ENCODE data around the gene TMCC1.
"Not testable (repeated sequence)": the region's sequence is repeated elsewhere in the genome, so short reads cannot be mapped to it uniquely, and the experiment has no call there.

TMCC1 gene

GRCh38 chr3:129758306-129758705 is 135.2 kb downstream of the TMCC1 start:
- DNase-seq: no peak
- TF ChIP-seq GATA1 (IDR thresholded peaks at IDR 0.05; ENCODE audit: low read depth, low read length): no peak
- TF ChIP-seq POLR2A (IDR thresholded peaks at IDR 0.05; ENCODE audit: low read length): no peak

GRCh38 chr3:129756871-129757270 is 136.6 kb downstream of the TMCC1 start:
- TF ChIP-seq POLR2A (IDR thresholded peaks at IDR 0.05; ENCODE audit: low read length): no peak
- TF ChIP-seq GATA1 (IDR thresholded peaks at IDR 0.05; ENCODE audit: low read depth, low read length): no peak
- no peak for DNase-seq

- not testable (repeated sequence) for DNase-seq
Observed at GRCh38 chr3:129751105-129751504, 142.4 kb downstream of the TMCC1 start.

- TF ChIP-seq POLR2A (IDR thresholded peaks at IDR 0.05; ENCODE audit: low read length) (no peak), GATA1 (IDR thresholded peaks at IDR 0.05; ENCODE audit: low read depth, low read length) (no peak)
- DNase-seq: no peak
Observed at GRCh38 chr3:129749692-129750091, 143.8 kb downstream of the TMCC1 start.

GRCh38 chr3:129747992-129748391 is 145.5 kb downstream of the TMCC1 start:
- no peak for TF ChIP-seq POLR2A (IDR thresholded peaks at IDR 0.05; ENCODE audit: low read length)
- no peak for TF ChIP-seq GATA1 (IDR thresholded peaks at IDR 0.05; ENCODE audit: low read depth, low read length)
- DNase-seq: no peak

- DNase-seq: no peak
- TF ChIP-seq POLR2A (IDR thresholded peaks at IDR 0.05; ENCODE audit: low read length): no peak
- TF ChIP-seq GATA1 (IDR thresholded peaks at IDR 0.05; ENCODE audit: low read depth, low read length): no peak
Observed at GRCh38 chr3:129747136-129747535, 146.4 kb downstream of the TMCC1 start.

- TF ChIP-seq POLR2A (IDR thresholded peaks at IDR 0.05; ENCODE audit: low read length): no peak
- TF ChIP-seq GATA1 (IDR thresholded peaks at IDR 0.05; ENCODE audit: low read depth, low read length): no peak
Observed at GRCh38 chr3:129746629-129747028, 146.9 kb downstream of the TMCC1 start.

GRCh38 chr3:129745253-129745652 is 148.3 kb downstream of the TMCC1 start:
- TF ChIP-seq POLR2A (IDR thresholded peaks at IDR 0.05; ENCODE audit: low read length) (no peak), GATA1 (IDR thresholded peaks at IDR 0.05; ENCODE audit: low read depth, low read length) (no peak)
- DNase-seq: no peak

More at GRCh38 chr3:129746629-129747028, 146.9 kb downstream of the TMCC1 start:
- no peak for DNase-seq

GRCh38 chr3:129741794-129742193 is 151.7 kb downstream of the TMCC1 start:
- DNase-seq: no peak
- TF ChIP-seq POLR2A (IDR thresholded peaks at IDR 0.05; ENCODE audit: low read length): no peak
- TF ChIP-seq GATA1 (IDR thresholded peaks at IDR 0.05; ENCODE audit: low read depth, low read length): no peak

GRCh38 chr3:129740090-129740489 is 153.4 kb downstream of the TMCC1 start:
- no peak for TF ChIP-seq GATA1 (IDR thresholded peaks at IDR 0.05; ENCODE audit: low read depth, low read length)
- TF ChIP-seq POLR2A (IDR thresholded peaks at IDR 0.05; ENCODE audit: low read length): no peak
- no peak for DNase-seq

GRCh38 chr3:129739634-129740033 is 153.9 kb downstream of the TMCC1 start:
- no peak for DNase-seq
- TF ChIP-seq POLR2A (IDR thresholded peaks at IDR 0.05; ENCODE audit: low read length) (no peak), GATA1 (IDR thresholded peaks at IDR 0.05; ENCODE audit: low read depth, low read length) (no peak)

GRCh38 chr3:129738172-129738571 is 155.3 kb downstream of the TMCC1 start:
- TF ChIP-seq POLR2A (IDR thresholded peaks at IDR 0.05; ENCODE audit: low read length) (no peak), GATA1 (IDR thresholded peaks at IDR 0.05; ENCODE audit: low read depth, low read length) (no peak)
- no peak for DNase-seq

- TF ChIP-seq POLR2A (IDR thresholded peaks at IDR 0.05; ENCODE audit: low read length) (no peak), GATA1 (IDR thresholded peaks at IDR 0.05; ENCODE audit: low read depth, low read length) (no peak)
- DNase-seq: no peak
Observed at GRCh38 chr3:129736070-129736469, 157.4 kb downstream of the TMCC1 start.

- no peak for DNase-seq
- TF ChIP-seq POLR2A (IDR thresholded peaks at IDR 0.05; ENCODE audit: low read length) (no peak), GATA1 (IDR thresholded peaks at IDR 0.05; ENCODE audit: low read depth, low read length) (no peak)
Observed at GRCh38 chr3:129735638-129736037, 157.9 kb downstream of the TMCC1 start.

GRCh38 chr3:129734449-129734848 is 159.1 kb downstream of the TMCC1 start:
- DNase-seq: no peak

More at GRCh38 chr3:129734449-129734848, 159.1 kb downstream of the TMCC1 start:
- TF ChIP-seq GATA1 (IDR thresholded peaks at IDR 0.05; ENCODE audit: low read depth, low read length) (no peak), POLR2A (IDR thresholded peaks at IDR 0.05; ENCODE audit: low read length) (no peak)
